ENCODE measurements around the gene RNF166.

GRCh38 chr16:88710556-88710955, 4.3 kb upstream of the RNF166 start:
- TF ChIP-seq CTCF (IDR thresholded peaks at IDR 0.05) (no peak), POLR2A (IDR thresholded peaks at IDR 0.05) (no peak)
